H9 (cell line): ENCODE results near the gene CFHR1. TPM values are rescaled to one million over a fixed set of nuclear protein-coding genes. Genes with fewer than 3 reads are reported as not detected.

ENCODE experiments used
- DNase-seq: peaks from one replicate; pipeline ENCODE4 v3.0.0-alpha.2; 2017
- H2AFZ ChIP-seq: one replicate; pipeline ENCODE4 v1.6.1; 2013; ENCODE audit warnings: mild to moderate bottlenecking, low read length, control low read depth, moderate library complexity
- H2AK5ac ChIP-seq: 2 replicates; pipeline ENCODE4 v1.6.1; 2013; ENCODE audit warnings: low read length, control low read depth, mixed read lengths; ENCODE audit not compliant: insufficient read length
- H2BK120ac ChIP-seq: one replicate; pipeline ENCODE4 v1.6.1; 2013; ENCODE audit warnings: low read depth, mild to moderate bottlenecking, low read length, control low read depth, inconsistent platforms; ENCODE audit not compliant: poor library complexity, severe bottlenecking
- H2BK12ac ChIP-seq: 2 replicates; pipeline ENCODE4 v1.6.1; 2013; ENCODE audit warnings: low read length, control low read depth, mixed read lengths, low read depth; ENCODE audit not compliant: insufficient read length
- H2BK15ac ChIP-seq: 2 replicates; pipeline ENCODE4 v1.6.1; 2013; ENCODE audit warnings: low read depth, low read length, control low read depth
- H2BK20ac ChIP-seq: one replicate; pipeline ENCODE4 v1.6.1; 2013; ENCODE audit warnings: low read depth, mild to moderate bottlenecking, low read length, control low read depth, inconsistent platforms; ENCODE audit not compliant: poor library complexity, severe bottlenecking
- H2BK5ac ChIP-seq: 2 replicates; pipeline ENCODE4 v1.6.1; 2013; ENCODE audit warnings: low read length, control low read depth, mixed read lengths; ENCODE audit not compliant: insufficient read length
- H3K14ac ChIP-seq: 2 replicates; pipeline ENCODE4 v1.6.1; 2013; ENCODE audit warnings: low read length, control low read depth; ENCODE audit not compliant: insufficient read depth
- H3K18ac ChIP-seq: 2 replicates; pipeline ENCODE4 v1.6.1; 2013; ENCODE audit warnings: low read depth, mild to moderate bottlenecking, mixed read lengths, low read length, control low read depth; ENCODE audit not compliant: insufficient read length
- H3K23ac ChIP-seq: 2 replicates; pipeline ENCODE4 v1.6.1; 2013; ENCODE audit warnings: low read length, control low read depth, mixed read lengths, low read depth; ENCODE audit not compliant: insufficient read length
- H3K23me2 ChIP-seq: 2 replicates; pipeline ENCODE4 v1.6.1; 2013; ENCODE audit warnings: low read depth, mild to moderate bottlenecking, mixed read lengths, low read length, control low read depth; ENCODE audit not compliant: insufficient read length, poor library complexity, severe bottlenecking
- H3K27ac ChIP-seq: 2 replicates; pipeline ENCODE4 v1.5.1; 2013; ENCODE audit warnings: low read length, control low read depth, mixed read lengths, low read depth; ENCODE audit not compliant: insufficient read length
- H3K27me3 ChIP-seq: 2 replicates; pipeline ENCODE4 v1.6.1; 2013; ENCODE audit warnings: low read length, control low read depth, inconsistent platforms; ENCODE audit not compliant: insufficient read depth
- H3K4ac ChIP-seq: 2 replicates; pipeline ENCODE4 v1.6.1; 2013; ENCODE audit warnings: low read depth, mild to moderate bottlenecking, control low read depth, inconsistent platforms, low read length, moderate library complexity
- H3K4me1 ChIP-seq: 2 replicates; pipeline ENCODE4 v1.6.1; 2013; ENCODE audit warnings: low read length, control low read depth, inconsistent platforms; ENCODE audit not compliant: insufficient read depth
- H3K4me2 ChIP-seq: 2 replicates; pipeline ENCODE4 v1.6.1; 2013; ENCODE audit warnings: low read length, control low read depth, mixed read lengths; ENCODE audit not compliant: insufficient read length, insufficient read depth
- H3K56ac ChIP-seq: 2 replicates; pipeline ENCODE4 v1.6.1; 2013; ENCODE audit warnings: low read depth, mild to moderate bottlenecking, mixed read lengths, low read length, control low read depth; ENCODE audit not compliant: insufficient read length
- H3K79me1 ChIP-seq: 2 replicates; pipeline ENCODE4 v1.6.1; 2013; ENCODE audit warnings: low read depth, mild to moderate bottlenecking, moderate library complexity, low read length, control low read depth, inconsistent platforms; ENCODE audit not compliant: insufficient read depth, poor library complexity, severe bottlenecking
- H3K79me2 ChIP-seq: 2 replicates; pipeline ENCODE4 v1.6.1; 2013; ENCODE audit warnings: low read length, control low read depth, inconsistent platforms; ENCODE audit not compliant: insufficient read depth
- H3K9ac ChIP-seq: 2 replicates; pipeline ENCODE4 v1.6.1; 2013; ENCODE audit warnings: low read length, control low read depth, mixed read lengths; ENCODE audit not compliant: insufficient read length; ENCODE audit errors: extremely low read depth
- H3K9me3 ChIP-seq: one replicate; pipeline ENCODE4 v1.6.1; 2013; ENCODE audit warnings: low read depth, low read length, inconsistent platforms; ENCODE audit not compliant: control insufficient read depth
- H3T11ph ChIP-seq: one replicate; pipeline ENCODE4 v1.6.1; 2013; ENCODE audit warnings: mild to moderate bottlenecking, low read length, control low read depth, inconsistent platforms
- H4K20me1 ChIP-seq: one replicate; pipeline ENCODE4 v1.6.1; 2013; ENCODE audit not compliant: control insufficient read depth, insufficient read length, insufficient read depth
- H4K5ac ChIP-seq: 2 replicates; pipeline ENCODE4 v1.6.1; 2013; ENCODE audit warnings: low read depth, mild to moderate bottlenecking, mixed read lengths, low read length, control low read depth; ENCODE audit not compliant: insufficient read length
- H4K8ac ChIP-seq: replicated peaks from 2 replicates; pipeline ENCODE4 v1.6.1; 2013; ENCODE audit warnings: low read length, control low read depth, mixed read lengths, low read depth; ENCODE audit not compliant: insufficient read length
- H4K91ac ChIP-seq: 2 replicates; pipeline ENCODE4 v1.6.1; 2013; ENCODE audit warnings: low read depth, mild to moderate bottlenecking, moderate library complexity, mixed read lengths, low read length, control low read depth; ENCODE audit not compliant: insufficient read length
- H3K27ac Mint-ChIP-seq, 3 experiments: 2 replicates in 2 of 3; 3 replicates in 1 of 3; pipeline ENCODE4 v1.8.0; 2020 to 2021; ENCODE audit warnings: mixed read lengths in 3 of 3, mild to moderate bottlenecking in 1 of 3, moderate library complexity in 1 of 3
- H3K27me3 Mint-ChIP-seq: 2 replicates; pipeline ENCODE4 v1.8.0; 2021; ENCODE audit warnings: low read depth, mild to moderate bottlenecking, moderate library complexity, mixed read lengths
- H3K36me3 Mint-ChIP-seq, 3 experiments: 2 replicates in 2 of 3; 3 replicates in 1 of 3; pipeline ENCODE4 v1.8.0; 2020 to 2021; ENCODE audit warnings: low read depth in 3 of 3, mixed read lengths in 3 of 3; ENCODE audit not compliant: insufficient read depth in 1 of 3
- H3K4me1 Mint-ChIP-seq, 2 experiments: 2 replicates each; pipeline ENCODE4 v1.8.0; 2020; ENCODE audit warnings: mixed read lengths in 2 of 2
- H3K4me3 Mint-ChIP-seq, 2 experiments: 2 replicates in 1 of 2; 3 replicates in 1 of 2; pipeline ENCODE4 v1.8.0; 2020 to 2021; ENCODE audit warnings: mild to moderate bottlenecking in 2 of 2, mixed read lengths in 2 of 2, moderate library complexity in 1 of 2
- H3K9me3 Mint-ChIP-seq, 2 experiments: 2 replicates in 1 of 2; 3 replicates in 1 of 2; pipeline ENCODE4 v1.8.0; 2020; ENCODE audit warnings: mild to moderate bottlenecking in 2 of 2, mixed read lengths in 2 of 2, moderate library complexity in 1 of 2
- CTCF ChIP-seq: fragments of 200-600 bp; sonication (generic); conservative IDR thresholded peaks from 3 replicates; pipeline ENCODE4 v1.8.0; 2021; ENCODE audit warnings: antibody characterized with exemption, mild to moderate bottlenecking
- WGBS: extraction: QIAGEN DNeasy Blood & Tissue Kit; methylation state at CpG from one replicate; pipeline ENCODE4 v1.1.7; 2013; ENCODE audit warnings: missing lambda C conversion rate, low lambda C conversion rate, mixed read lengths; ENCODE audit not compliant: insufficient read length; ENCODE audit errors: extremely low coverage; 5-methylcytosine and 5-hydroxymethylcytosine counted together
- total RNA-seq: library from RNA; stranded (reverse); gene quantifications from 2 replicates; pipeline ENCODE4 v1.2.1, GENCODE V29; 2021

Gene CFHR1
- total RNA-seq, 1 experiment from 2014 or later, result not detected

GRCh38 chr1:196861429-196861828 lies 41.9 kb downstream of the CFHR1 start:
- no peak overlapping the region for H3K4ac ChIP-seq
- H2BK120ac ChIP-seq, result no peak overlapping the region
- Mint-ChIP-seq H3K36me3 (0 out of 7 replicates have a peak, but pooled peaks cover 0 to 2% (median 0%) of the 10 kb centered on the region in 3 experiments), H3K27ac (no peak overlapping the region), H3K9me3 (no peaks in the 10 kb centered on the region), H3K4me3 (no peak overlapping the region), H3K4me1 (no peaks in the 10 kb centered on the region), H3K27me3 (no peaks in the 10 kb centered on the region; the same call in 1 of the 2 replicates)
- no peaks in the 10 kb centered on the region for H3K9me3 ChIP-seq
- no peak overlapping the region for H3K14ac ChIP-seq
- no peaks in the 10 kb centered on the region for H3K79me1 ChIP-seq
- no peak overlapping the region for H3K9ac ChIP-seq
- no peak for DNase-seq
- no peak overlapping the region for H2AFZ ChIP-seq
- no peak overlapping the region for H2BK20ac ChIP-seq
- H3K4me1 ChIP-seq, result no peaks in the 10 kb centered on the region
- no peak overlapping the region for H2BK5ac ChIP-seq
- H3K27me3 ChIP-seq, result no peaks in the 10 kb centered on the region
- H2BK12ac ChIP-seq, result no peak overlapping the region
- no peak overlapping the region for H2AK5ac ChIP-seq
- no peak overlapping the region for H3K18ac ChIP-seq
- no peak overlapping the region for H3K56ac ChIP-seq
- no peak overlapping the region for H4K91ac ChIP-seq
- WGBS, result no CpG with 5 or more reads among the region's 2 CpGs
- no peak overlapping the region for H2BK15ac ChIP-seq
- H3K23me2 ChIP-seq, result no peaks in the 10 kb centered on the region
- H3T11ph ChIP-seq, result no peak overlapping the region
- no peak overlapping the region for H4K5ac ChIP-seq
- H3K27ac ChIP-seq, result no peak overlapping the region
- TF ChIP-seq CTCF, result no peak
- no peak overlapping the region for H3K4me2 ChIP-seq
- H4K8ac ChIP-seq, result no peak overlapping the region
- no peaks in the 10 kb centered on the region for H3K79me2 ChIP-seq
- no peaks in the 10 kb centered on the region for H4K20me1 ChIP-seq
- no peak overlapping the region for H3K23ac ChIP-seq
